ENCODE data around the gene PCDHGB4. TPM values are rescaled to one million over a fixed set of nuclear protein-coding genes. Genes with fewer than 3 reads are reported as not detected.

The PCDHGB4 gene
- total and polyA plus RNA-seq, 5 donors from 2014 or later, result 0.22 TPM; not detected in 4

- no peak overlapping the region for H3K27ac Mint-ChIP-seq
- peaks cover 0 to 49% (median 17%) of the 10 kb centered on the region in 7 donors for H3K9me3 Mint-ChIP-seq
- no peaks in the 10 kb centered on the region for H3K36me3 Mint-ChIP-seq
- Histone ChIP-seq H3K4me1 (ENCODE audit: control insufficient read depth, insufficient read depth, low read length, poor library complexity, severe bottlenecking) (no peaks in the 10 kb centered on the region), H3K27me3 (ENCODE audit: control insufficient read depth, insufficient read depth, low read length) (peaks cover 42% of the 10 kb centered on the region), H3K9me3 (ENCODE audit: control insufficient read depth in 2 of 2, low read length in 2 of 2) (peaks cover 18 to 30% of the 10 kb centered on the region in 2 experiments), H3K4me3 (ENCODE audit: low read depth, low read length) (no peak overlapping the region), H3K27ac (ENCODE audit: insufficient read depth, low read length, poor library complexity, severe bottlenecking) (no peak overlapping the region), H3K36me3 (ENCODE audit: control insufficient read depth, insufficient read depth, low read length) (no peaks in the 10 kb centered on the region)
- ATAC-seq (ENCODE audit: low read depth in 2 of 2) (no peak), DNase-seq (no peak)
- H3K4me3 Mint-ChIP-seq, result no peak overlapping the region
- peaks cover 0 to 2% (median 0%) of the 10 kb centered on the region in 4 donors for H3K4me1 Mint-ChIP-seq
- H3K27me3 Mint-ChIP-seq, result peaks cover 60% of the 10 kb centered on the region
These were observed 4.2 kb upstream of the PCDHGB4 start for GRCh38 chr5:141383345-141383744.

DNA sequence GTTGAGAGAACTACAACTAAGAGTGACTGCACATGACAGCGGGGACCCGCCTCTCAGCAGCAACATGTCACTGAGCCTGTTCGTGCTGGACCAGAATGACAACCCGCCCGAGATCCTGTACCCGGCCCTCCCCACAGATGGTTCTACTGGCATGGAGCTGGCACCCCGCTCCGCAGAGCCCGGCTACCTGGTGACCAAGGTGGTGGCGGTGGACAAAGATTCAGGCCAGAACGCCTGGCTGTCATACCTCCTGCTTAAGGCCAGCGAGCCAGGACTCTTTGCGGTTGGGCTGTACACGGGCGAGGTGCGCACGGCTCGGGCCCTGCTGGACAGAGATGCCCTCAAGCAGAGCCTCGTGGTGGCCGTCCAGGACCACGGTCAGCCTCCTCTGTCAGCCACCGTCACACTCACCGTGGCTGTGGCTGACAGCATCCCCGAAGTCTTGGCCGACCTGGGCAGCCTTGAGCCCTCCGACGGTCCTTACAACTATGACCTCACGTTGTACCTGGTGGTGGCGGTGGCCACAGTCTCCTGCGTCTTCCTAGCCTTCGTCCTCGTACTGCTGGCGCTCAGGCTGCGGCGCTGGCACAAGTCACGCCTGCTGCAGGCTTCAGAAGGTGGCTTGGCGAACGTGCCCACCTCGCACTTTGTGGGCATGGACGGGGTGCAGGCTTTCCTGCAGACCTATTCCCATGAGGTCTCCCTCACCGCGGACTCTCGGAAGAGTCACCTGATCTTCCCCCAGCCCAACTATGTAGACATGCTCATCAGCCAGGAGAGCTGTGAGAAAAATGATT lies 2.8 kb upstream of the PCDHGB4 start:
- DNase-seq, result no peak
- no peak overlapping the region for H3K4me3 Mint-ChIP-seq
- H3K36me3 Mint-ChIP-seq, result no peaks in the 10 kb centered on the region
- Histone ChIP-seq H3K27ac (ENCODE audit: insufficient read depth, low read length, poor library complexity, severe bottlenecking) (no peak overlapping the region), H3K36me3 (ENCODE audit: control insufficient read depth, insufficient read depth, low read length) (no peaks in the 10 kb centered on the region), H3K9me3 (ENCODE audit: control insufficient read depth in 2 of 2, low read length in 2 of 2) (peaks cover 21 to 41% of the 10 kb centered on the region in 2 experiments), H3K4me1 (ENCODE audit: control insufficient read depth, insufficient read depth, low read length, poor library complexity, severe bottlenecking) (no peaks in the 10 kb centered on the region), H3K4me3 (ENCODE audit: low read depth, low read length) (no peak overlapping the region), H3K27me3 (ENCODE audit: control insufficient read depth, insufficient read depth, low read length) (peaks cover 48% of the 10 kb centered on the region)
- H3K27ac Mint-ChIP-seq, result no peak overlapping the region
- H3K27me3 Mint-ChIP-seq, result peaks cover 61% of the 10 kb centered on the region
- ATAC-seq (ENCODE audit: low read depth in 2 of 2), result no peak
- H3K9me3 Mint-ChIP-seq, result peaks cover 0 to 50% (median 16%) of the 10 kb centered on the region in 7 donors
- H3K4me1 Mint-ChIP-seq, result peaks cover 0 to 2% (median 0%) of the 10 kb centered on the region in 4 donors

GRCh38 chr5:141388661-141389060 lies 1.2 kb downstream of the PCDHGB4 start:
- H3K36me3 Mint-ChIP-seq, result peaks cover 3% of the 10 kb centered on the region
- Histone ChIP-seq H3K4me3 (ENCODE audit: low read depth, low read length) (no peak overlapping the region), H3K9me3 (ENCODE audit: control insufficient read depth in 2 of 2, low read length in 2 of 2) (peaks cover 20 to 48% of the 10 kb centered on the region in 2 experiments), H3K27me3 (ENCODE audit: control insufficient read depth, insufficient read depth, low read length) (peaks cover 42% of the 10 kb centered on the region), H3K4me1 (ENCODE audit: control insufficient read depth, insufficient read depth, low read length, poor library complexity, severe bottlenecking) (no peaks in the 10 kb centered on the region), H3K36me3 (ENCODE audit: control insufficient read depth, insufficient read depth, low read length) (no peaks in the 10 kb centered on the region), H3K27ac (ENCODE audit: insufficient read depth, low read length, poor library complexity, severe bottlenecking) (no peak overlapping the region)
- ATAC-seq (ENCODE audit: low read depth in 2 of 2) (no peak), DNase-seq (no peak)
- H3K9me3 Mint-ChIP-seq, result peaks cover 0 to 60% (median 18%) of the 10 kb centered on the region in 7 donors
- H3K27ac Mint-ChIP-seq, result peak overlapping the region in 1 of 3 donors; percentile 49
- no peak overlapping the region for H3K4me3 Mint-ChIP-seq
- peaks cover 0 to 3% (median 0%) of the 10 kb centered on the region in 4 donors for H3K4me1 Mint-ChIP-seq
- peaks cover 61% of the 10 kb centered on the region for H3K27me3 Mint-ChIP-seq

DNA sequence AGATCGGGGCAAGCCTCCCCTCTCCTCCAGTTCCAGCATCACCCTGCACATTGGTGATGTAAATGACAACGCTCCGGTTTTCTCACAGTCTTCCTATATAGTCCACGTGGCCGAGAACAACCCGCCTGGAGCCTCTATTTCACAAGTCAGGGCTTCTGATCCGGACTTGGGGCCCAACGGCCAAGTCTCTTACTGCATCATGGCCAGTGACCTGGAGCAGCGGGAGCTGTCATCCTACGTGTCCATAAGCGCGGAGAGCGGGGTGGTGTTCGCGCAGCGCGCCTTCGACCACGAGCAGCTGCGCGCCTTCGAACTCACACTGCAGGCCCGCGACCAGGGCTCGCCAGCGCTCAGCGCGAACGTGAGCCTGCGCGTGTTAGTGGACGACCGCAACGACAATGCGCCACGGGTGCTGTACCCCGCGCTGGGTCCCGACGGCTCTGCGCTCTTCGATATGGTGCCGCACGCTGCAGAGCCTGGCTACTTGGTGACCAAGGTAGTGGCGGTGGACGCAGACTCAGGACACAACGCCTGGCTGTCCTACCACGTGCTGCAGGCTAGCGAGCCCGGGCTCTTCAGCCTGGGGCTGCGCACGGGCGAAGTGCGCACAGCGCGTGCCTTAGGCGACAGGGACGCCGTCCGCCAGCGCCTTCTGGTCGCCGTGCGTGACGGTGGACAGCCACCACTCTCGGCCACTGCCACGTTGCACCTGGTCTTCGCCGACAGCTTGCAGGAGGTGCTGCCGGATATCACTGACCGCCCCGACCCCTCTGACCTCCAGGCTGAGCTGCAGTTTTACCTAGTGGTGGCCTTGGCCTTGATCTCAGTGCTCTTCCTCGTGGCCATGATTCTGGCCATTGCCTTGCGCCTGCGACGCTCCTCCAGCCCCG lies 1.9 kb downstream of the PCDHGB4 start:
- Mint-ChIP-seq H3K4me1 (peaks cover 0 to 3% (median 0%) of the 10 kb centered on the region in 4 donors), H3K27me3 (peaks cover 58% of the 10 kb centered on the region), H3K27ac (no peak overlapping the region), H3K4me3 (peak overlapping the region in 1 of 4 donors; percentile 77), H3K9me3 (peaks cover 0 to 60% (median 18%) of the 10 kb centered on the region in 7 donors), H3K36me3 (peaks cover 3% of the 10 kb centered on the region)
- Histone ChIP-seq H3K4me3 (ENCODE audit: low read depth, low read length) (no peak overlapping the region), H3K27ac (ENCODE audit: insufficient read depth, low read length, poor library complexity, severe bottlenecking) (no peak overlapping the region), H3K36me3 (ENCODE audit: control insufficient read depth, insufficient read depth, low read length) (no peaks in the 10 kb centered on the region), H3K4me1 (ENCODE audit: control insufficient read depth, insufficient read depth, low read length, poor library complexity, severe bottlenecking) (no peaks in the 10 kb centered on the region), H3K9me3 (ENCODE audit: control insufficient read depth in 2 of 2, low read length in 2 of 2) (peaks cover 21 to 54% of the 10 kb centered on the region in 2 experiments), H3K27me3 (ENCODE audit: control insufficient read depth, insufficient read depth, low read length) (peaks cover 41% of the 10 kb centered on the region)
- DNase-seq (no peak), ATAC-seq (ENCODE audit: low read depth in 2 of 2) (no peak)

- H3K9me3 ChIP-seq (ENCODE audit: control insufficient read depth in 2 of 2, low read length in 2 of 2), result peaks cover 24 to 37% of the 10 kb centered on the region in 2 experiments
- DNase-seq, result no peak
- H3K4me3 ChIP-seq (ENCODE audit: low read depth, low read length), result no peak within 1 kb of the TSS
- peaks cover 26% of the 10 kb centered on the region for H3K27me3 ChIP-seq (ENCODE audit: control insufficient read depth, insufficient read depth, low read length)
- no peaks in the 10 kb centered on the region for H3K36me3 ChIP-seq (ENCODE audit: control insufficient read depth, insufficient read depth, low read length)
- Mint-ChIP-seq H3K9me3 (peaks cover 0 to 57% (median 11%) of the 10 kb centered on the region in 7 donors), H3K27ac (no peak within 1 kb of the TSS), H3K4me3 (peak within 1 kb of the TSS in 1 of 4 donors; percentile 1), H3K36me3 (peaks cover 3% of the 10 kb centered on the region), H3K4me1 (peaks cover 0 to 3% (median 0%) of the 10 kb centered on the region in 4 donors), H3K27me3 (peaks cover 46% of the 10 kb centered on the region)
- no peaks in the 10 kb centered on the region for H3K4me1 ChIP-seq (ENCODE audit: control insufficient read depth, insufficient read depth, low read length, poor library complexity, severe bottlenecking)
- no peak within 1 kb of the TSS for H3K27ac ChIP-seq (ENCODE audit: insufficient read depth, low read length, poor library complexity, severe bottlenecking)
- ATAC-seq (ENCODE audit: low read depth in 2 of 2), result no peak
These were observed 5.1 kb downstream of the PCDHGB4 start, which contains the start of gene PCDHGA8 for GRCh38 chr5:141392429-141393198. TSS of gene PCDHGA8 (plus strand) at chr5:141392633. CDS start at chr5:141392814, 181 bp downstream.

DNA sequence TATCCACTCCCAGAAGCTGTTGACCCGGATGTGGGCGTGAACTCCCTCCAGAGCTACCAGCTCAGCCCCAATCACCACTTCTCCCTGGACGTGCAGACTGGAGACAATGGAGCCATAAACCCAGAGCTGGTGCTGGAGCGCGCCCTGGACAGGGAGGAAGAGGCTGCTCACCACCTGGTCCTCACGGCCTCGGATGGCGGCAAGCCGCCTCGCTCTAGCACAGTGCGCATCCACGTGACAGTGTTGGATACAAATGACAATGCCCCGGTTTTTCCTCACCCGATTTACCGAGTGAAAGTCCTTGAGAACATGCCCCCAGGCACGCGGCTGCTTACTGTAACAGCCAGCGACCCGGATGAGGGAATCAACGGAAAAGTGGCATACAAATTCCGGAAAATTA lies 5.8 kb downstream of the PCDHGB4 start:
- Histone ChIP-seq H3K36me3 (ENCODE audit: control insufficient read depth, insufficient read depth, low read length) (no peaks in the 10 kb centered on the region), H3K4me3 (ENCODE audit: low read depth, low read length) (no peak overlapping the region), H3K27me3 (ENCODE audit: control insufficient read depth, insufficient read depth, low read length) (peaks cover 24% of the 10 kb centered on the region), H3K27ac (ENCODE audit: insufficient read depth, low read length, poor library complexity, severe bottlenecking) (no peak overlapping the region), H3K9me3 (ENCODE audit: control insufficient read depth in 2 of 2, low read length in 2 of 2) (peaks cover 23 to 37% of the 10 kb centered on the region in 2 experiments), H3K4me1 (ENCODE audit: control insufficient read depth, insufficient read depth, low read length, poor library complexity, severe bottlenecking) (no peaks in the 10 kb centered on the region)
- Mint-ChIP-seq H3K9me3 (peaks cover 0 to 56% (median 11%) of the 10 kb centered on the region in 7 donors), H3K4me1 (peaks cover 0 to 3% (median 0%) of the 10 kb centered on the region in 4 donors), H3K27ac (no peak overlapping the region), H3K27me3 (peaks cover 49% of the 10 kb centered on the region), H3K4me3 (no peak overlapping the region), H3K36me3 (peaks cover 3% of the 10 kb centered on the region)
- DNase-seq, result no peak
- no peak for ATAC-seq (ENCODE audit: low read depth in 2 of 2)
